Fibroblast of skin of right quadriceps (primary cell): ENCODE results near the gene SH3BP5.

Experiments used
- DNase-seq: peaks from one replicate; pipeline ENCODE4 v3.0.0-alpha.2; 2013

SH3BP5 gene

DNA sequence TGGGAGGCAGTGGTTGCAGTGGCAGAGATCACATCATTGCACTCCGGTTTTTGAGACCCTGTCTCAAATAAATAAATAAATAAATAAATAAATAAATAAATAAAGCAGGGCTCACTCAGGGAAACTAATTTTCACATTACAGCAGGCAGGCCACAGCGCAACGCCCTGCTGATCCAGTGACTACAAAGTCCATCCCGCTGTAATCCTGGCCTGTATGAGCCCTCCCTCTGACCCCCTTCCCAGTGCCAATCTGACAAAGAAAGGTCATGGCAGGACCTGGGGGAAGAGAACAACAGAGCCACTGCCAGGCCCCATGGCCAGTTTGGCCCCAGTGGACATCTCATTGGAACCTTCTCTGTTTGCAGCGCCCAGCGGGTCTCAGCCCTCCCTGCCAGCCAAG is 9.3 kb downstream of the SH3BP5 start:
- DNase-seq, result no peak

DNA sequence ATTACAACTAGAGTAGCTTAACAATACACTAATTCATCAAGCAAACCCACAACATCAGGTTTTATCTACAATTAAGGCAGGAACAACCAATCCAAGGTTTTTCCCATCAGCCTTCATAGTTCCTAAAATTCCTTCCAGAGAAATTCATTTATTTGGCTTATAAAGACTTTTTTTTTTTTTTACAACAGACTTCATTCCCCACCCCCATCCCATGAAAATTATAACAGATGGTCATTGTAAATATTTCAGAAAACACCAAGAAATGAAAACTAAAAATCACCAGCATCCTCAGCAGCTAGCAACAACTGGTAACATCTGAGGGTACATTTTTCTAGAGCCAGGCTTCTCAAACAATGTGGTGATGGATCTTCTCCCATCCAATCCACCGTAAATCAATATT is 11.0 kb downstream of the SH3BP5 start:
- no peak for DNase-seq

DNA sequence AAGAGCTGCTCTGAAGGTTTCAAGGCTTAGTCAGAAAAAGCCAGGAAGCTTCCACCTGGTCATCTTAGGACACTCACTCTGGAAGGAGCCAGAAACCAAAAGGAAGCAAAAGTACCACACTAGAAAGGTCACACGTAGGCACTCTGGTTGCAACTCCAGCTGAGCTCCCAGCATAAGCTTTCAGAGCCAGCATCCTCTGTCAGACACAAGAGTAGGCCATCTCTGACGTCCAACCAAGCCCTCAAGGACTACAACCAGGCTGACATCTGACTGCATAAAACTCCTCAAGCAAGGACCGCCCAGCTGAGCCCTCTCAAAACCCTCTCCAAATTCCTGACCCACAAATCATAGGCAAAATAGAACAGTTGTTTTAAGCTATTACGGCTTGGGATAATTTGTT is 12.8 kb downstream of the SH3BP5 start:
- DNase-seq, result peak; percentile 73

DNA sequence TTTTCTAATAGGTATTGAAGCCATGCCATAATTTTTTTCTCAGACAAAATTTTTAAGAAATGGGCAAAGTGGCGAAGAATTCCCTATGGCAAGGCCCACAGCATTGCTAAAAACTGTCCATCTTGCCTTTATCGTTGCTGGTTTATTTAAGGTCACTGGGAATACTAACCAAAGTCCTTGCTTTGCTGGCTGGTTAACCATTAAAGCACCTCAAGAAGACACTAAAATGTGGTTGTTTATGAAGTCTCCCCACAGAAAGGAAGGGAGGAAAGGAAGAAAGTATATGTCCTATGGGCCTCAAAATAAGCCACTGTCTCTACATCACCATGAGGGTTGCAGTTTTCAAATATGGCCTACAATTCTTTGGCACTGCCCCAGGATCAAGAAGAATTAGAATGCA is 13.2 kb downstream of the SH3BP5 start:
- DNase-seq, result no peak

DNA sequence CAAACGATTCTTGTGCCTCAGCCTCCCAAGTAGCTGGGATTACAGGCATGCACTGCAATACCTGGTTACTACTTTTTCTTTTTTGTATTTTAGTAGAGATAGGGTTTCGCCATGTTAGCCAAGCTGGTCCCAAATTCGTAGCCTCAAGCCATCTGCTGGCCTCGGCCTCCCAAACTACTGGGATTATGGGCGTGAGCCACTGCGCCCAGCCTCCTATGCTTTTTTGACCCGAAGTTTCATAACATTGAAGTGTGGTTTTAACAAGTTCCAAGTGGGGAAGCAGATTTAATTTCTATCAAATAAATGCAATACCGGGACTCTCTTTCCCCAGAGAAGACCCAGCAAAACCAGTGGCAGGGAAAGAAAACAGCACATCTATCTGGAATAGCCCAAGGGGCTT is 13.7 kb downstream of the SH3BP5 start:
- DNase-seq, result no peak

DNA sequence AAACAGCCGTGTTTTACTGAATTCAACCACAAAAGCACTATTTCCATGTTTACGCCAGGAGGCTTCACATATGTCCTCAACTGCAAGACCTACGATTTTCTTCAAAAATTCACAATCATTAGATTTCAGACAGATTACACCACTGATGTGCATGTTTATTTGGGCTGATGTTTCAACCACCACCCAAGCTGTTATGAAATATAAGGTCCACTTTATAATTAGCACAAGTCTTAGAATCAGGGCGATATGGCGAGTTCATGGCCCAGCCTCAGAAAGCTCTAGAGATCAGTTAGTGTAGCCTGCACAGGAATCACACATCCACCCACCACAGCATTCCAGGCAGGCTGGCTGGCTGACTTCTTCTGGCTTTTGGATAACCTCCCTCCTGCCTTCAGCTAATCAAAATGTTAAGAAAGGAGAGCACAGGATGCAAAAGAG is 15.4 kb downstream of the SH3BP5 start:
- peak; percentile 71 for DNase-seq

DNA sequence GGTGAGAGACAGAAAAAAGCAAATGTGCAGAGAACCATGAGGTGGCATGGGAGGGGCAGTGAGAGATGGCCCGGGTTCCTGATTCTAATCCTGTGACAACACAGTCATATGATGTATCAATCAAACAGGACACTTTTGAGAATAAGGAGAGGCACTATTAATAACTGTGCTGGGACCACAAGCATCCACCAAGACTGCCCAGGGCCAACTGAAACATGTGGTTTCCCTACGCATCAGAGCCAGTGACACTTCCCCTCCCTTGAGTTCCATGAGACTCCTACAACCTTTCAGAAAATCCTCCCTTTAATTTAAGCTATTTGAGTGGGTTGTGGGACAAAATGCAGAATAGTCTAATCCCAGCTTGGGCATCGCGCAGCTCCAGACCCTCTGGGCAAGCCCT is 17.4 kb downstream of the SH3BP5 start:
- peak; percentile 57 for DNase-seq

DNA sequence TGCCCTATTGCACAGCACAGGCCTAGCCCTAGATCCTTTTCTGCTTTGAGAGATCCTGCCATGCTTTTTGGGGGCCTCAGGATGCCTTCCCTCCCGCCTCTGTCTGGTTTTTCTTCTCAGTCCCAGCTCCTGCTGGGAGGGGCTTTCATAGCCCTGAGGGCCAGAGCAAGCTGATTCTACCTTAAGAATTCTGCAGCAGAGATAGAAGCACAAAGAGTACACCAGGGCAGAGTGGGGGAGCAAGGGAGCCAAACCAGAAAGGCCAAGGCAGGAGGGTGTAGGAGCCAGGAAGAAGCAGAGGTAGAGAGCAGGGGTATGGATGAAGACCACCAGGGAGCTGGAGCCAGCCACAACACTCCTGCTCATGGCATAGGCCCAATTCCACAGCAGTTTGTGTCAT is 18.1 kb downstream of the SH3BP5 start:
- DNase-seq, result no peak

DNA sequence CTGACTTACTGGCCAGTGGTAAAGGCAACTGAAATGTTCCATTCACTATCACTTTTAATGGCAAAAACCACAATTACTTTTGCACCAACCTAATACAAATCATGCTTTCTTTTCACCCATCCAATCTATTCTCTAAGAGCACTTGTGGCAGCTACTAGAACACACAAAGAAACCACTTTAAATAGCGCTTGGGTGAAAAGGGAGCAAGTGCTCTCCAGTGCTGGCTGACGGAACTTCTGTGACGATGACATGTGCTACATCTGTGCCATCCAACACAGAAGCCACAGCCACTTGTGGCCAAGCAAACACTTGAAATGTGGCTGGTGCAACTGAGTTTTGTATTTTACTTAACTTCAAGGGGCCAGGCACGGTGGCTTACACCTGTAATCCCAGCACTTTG is 18.9 kb downstream of the SH3BP5 start:
- no peak for DNase-seq

DNA sequence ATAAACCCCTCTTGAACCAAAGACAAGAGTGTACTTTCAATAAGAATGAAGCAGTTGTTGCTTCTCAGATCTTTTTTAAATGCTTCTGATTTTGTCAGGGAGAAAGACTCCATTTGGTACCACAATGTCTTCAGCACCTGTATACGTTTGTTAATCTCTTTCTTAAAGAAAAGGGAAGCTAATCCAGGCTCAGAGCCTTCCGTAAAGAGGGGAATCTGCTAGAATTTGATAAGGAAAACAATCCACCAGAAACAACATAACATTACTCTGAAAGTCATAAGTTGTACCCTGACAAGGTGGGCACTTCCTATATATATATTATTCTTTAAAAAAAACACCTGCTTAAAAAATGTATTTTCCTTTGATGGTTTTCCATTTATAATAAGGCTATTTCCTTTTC is 19.8 kb downstream of the SH3BP5 start:
- DNase-seq, result no peak

DNA sequence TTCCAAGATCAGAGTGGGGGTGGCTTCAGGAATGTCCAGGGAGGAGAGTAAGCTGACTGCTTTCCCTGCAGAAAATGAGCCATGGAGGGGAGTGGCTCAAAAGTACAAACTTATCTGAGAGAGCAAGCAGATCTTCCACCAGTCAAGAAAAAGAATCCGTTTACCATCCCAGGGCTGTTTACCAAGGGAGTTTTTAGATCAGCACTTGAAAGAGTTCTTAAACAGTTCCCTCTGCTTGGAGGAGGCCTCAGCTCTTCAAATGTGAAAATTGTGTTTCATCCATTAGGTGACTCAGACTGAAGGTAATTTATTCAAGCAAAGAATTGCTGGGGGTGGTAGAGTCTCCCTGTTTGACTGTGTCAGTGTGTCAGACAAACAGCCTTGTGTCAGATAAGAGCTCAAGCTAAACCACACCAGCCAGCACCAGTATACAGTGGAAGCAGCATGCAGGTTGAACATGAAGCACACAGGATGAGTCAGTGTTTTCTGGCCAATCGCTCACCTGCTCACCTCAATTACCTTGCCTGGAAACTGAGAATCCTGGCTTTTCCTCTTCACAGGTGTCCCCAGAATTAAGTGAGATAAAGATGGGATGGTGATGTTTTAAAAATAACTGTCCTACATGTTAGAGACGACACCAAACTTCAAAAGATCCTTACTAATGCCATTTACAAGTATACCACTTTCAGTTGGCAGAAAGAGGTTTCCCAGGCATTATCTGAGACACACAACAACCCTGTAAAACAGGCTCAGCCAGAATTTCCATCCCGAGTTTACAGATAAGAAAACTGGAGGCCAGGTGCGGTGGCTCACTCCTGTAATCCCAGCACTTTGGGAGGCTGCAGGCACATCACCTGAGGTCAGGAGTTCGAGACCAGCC is 21.7 kb downstream of the SH3BP5 start:
- DNase-seq, result peak; percentile 77

DNA sequence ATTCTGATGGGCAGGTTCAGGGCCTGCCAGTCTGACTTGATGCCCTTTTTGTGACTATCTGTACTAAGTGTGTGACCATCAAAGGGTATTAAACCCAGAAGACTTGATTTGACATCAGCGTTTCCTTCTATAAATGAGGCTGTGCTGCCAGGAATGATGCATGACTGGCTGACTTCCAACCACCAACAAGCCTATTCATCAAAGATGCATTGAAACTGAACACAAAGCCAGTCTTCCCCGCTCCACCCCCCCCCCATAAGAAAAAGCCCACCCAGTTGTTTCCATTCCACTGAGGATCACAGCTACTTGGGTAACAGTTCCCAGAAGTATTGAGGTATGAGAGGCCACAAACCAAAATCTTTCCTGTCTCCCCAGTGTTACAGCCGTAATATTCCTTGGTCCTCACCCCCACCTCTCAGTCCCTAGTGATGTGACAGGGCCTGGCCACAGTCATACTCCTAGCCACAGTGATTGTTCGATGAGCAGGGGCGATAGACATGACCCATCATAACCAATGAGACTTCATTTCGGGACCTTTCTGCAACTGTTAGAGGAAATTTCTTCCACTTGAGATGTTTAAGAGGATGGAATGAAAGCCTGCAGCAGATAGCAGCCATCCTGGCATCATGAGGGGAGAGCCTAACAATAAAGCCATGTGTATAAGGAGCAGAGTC is 22.6 kb downstream of the SH3BP5 start:
- peak; percentile 63 for DNase-seq

DNA sequence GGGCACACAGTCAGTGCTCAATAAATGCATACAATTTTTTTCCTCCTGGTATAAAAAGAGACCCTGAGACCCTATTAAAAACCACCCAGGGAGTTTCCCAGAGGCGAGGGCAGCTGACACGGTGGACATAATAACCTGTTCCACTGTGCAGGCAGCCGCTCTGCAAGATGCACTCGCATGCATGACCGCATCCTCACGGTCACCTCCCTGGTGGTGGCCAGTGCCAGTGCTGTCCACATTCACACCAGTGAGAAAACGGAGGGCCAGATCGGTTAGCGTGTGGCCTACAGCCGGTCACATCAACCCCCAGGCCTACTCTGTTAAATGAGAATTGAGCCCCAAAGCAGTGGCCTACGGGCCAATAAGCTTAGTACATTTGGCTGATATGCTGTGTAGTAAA is 24.8 kb downstream of the SH3BP5 start:
- DNase-seq, result no peak

DNA sequence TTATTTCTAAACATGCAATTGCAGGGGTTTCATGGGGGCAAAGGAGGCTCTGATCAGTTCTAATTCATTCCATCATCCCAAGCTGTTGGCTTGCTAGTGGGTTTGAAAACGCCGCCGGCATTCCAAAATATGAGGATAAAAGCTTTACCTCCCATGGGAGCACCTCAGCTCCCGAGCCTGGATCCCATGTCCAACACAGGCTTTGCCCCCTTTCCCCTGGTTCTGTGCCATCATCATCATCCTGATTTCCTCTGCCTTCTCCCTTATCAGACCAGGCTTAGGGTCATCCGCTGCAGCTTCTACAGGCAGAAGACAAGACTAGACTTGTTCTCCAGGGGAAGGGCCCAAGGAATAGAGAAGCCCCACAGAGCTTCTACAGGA is 25.4 kb downstream of the SH3BP5 start:
- no peak for DNase-seq

DNA sequence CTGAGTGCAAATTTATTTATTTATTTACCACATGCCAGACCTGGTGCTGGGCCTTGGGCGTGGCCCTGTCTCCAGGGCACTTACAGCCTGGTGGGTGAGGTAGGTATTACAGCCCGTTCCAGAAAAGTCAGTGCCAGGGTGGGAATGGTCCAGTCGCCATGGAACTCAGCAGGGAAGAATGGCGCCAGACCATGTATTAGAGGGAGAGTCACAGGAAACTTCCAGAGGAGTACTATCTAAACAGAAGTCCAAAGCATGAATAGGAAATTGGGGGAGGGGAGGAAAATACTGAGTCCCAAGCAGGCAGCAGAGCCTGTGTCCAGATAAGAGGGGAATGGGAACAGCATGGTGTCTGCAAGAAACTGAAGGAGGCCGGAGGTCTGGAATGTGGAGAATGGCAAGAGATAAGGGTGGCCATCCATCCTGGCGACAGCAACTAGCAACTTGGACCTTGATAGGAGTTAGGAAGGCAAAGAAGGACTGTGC is 27.0 kb downstream of the SH3BP5 start:
- DNase-seq, result no peak

DNA sequence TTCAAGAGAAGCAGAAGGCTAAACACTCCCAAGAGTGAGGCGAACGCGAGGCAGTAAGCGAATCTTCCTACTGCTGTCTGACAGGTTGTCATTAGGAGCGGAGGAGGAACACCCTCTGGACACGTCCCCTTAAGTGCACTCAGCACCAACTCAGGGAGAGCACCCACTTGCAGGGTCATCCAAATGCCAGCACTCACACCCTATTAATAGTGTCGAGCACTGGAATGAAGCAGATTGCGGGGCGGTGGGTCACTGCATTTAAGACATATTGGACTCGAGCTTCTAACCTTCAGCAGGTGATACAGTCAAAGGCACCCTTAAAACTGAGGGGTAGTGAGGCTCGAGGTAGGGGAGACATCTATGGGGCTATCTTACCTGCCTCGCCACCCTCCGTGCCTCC is 28.7 kb downstream of the SH3BP5 start:
- DNase-seq, result no peak

DNA sequence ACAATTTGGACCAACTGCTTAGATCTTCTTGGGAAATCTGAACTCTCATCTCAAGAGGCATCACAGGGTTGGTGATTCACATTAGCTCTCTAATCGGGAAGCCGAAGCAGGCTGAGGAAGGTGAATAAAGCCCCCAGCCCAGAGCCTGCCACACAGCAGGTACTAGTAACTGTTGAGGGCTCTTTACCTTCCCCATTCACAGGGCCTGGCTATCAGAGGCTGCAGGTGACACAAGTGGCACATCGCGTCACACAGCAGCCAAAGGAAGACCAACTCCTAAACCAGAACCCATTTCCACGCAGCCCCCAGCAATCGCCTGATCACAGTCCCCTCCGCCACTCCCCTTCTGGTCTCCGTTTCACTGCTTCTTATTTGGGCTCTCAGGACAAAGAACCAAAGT is 29.2 kb downstream of the SH3BP5 start:
- DNase-seq, result no peak

DNA sequence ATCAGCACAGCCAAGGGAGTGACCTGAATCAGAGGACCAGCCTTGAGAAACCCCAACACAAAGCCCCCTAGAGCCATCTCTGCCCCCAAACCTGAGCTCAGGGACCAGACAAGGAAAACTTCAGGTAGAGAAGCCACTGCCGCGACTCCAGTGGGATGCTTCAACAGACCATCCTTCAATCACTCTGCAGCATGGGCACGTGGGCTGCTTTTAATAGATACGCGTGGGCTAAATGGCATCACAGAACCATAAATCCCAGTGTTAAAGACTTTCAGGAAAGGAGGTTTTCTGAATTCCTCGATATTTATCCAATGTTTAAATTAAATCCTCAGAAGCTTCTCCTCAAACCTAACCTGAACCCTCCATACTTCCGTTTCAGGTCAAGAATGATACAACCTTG is 30.6 kb downstream of the SH3BP5 start:
- no peak for DNase-seq

DNA sequence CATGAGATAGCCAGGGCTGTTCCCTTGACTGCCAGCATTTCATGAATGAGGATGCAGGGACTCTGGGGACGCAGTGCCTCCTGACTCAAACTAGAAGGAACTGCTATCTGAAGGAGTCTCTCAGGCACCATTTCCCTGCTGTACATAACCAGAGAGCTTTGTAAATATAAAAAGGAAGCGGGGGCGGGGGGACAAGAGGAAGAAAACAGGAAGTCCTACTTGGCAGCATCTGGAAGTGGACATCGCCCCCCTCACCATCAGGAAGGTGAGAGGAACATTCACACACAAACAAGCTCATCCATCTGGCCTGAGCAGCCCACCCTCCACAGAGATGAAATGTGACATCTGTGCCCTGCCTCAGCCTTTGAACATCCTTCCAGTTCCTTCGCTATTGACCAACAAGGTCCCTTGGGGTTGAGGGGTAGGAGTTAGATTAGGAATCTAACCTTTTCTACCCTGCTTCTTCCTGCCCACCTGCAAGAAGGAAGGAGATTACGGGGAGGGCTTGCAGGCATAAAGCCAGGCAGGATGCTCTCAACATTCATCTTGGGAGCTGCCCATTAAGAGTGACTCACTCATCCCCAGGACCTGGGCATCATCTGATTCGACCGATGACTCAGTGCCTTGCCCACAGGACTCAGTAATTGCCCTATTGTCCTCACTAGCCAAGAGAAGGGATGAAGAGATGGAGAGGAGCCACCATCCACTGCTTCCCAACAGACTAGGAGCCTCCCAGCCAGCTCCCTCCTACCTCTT is 31.9 kb downstream of the SH3BP5 start:
- peak; percentile 55 for DNase-seq

DNA sequence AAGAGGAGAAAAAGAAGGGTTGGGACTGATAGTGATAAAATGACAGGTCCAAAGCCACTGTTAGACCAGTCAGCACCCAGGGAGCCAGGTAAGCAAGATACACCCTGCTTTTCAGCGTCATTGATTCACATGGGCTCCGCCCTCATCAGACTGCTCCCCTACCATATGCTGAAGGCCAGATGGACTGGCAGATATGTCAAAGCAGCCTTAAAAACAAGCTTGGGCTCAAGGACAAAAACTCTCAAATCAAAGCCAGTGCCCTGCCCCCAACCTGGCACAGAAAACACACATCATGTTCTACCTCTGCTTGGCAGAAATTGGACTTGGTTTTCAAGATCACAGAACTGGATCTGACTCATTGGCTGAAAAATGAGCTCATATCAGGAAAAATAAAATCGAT is 33.4 kb downstream of the SH3BP5 start:
- no peak for DNase-seq

DNA sequence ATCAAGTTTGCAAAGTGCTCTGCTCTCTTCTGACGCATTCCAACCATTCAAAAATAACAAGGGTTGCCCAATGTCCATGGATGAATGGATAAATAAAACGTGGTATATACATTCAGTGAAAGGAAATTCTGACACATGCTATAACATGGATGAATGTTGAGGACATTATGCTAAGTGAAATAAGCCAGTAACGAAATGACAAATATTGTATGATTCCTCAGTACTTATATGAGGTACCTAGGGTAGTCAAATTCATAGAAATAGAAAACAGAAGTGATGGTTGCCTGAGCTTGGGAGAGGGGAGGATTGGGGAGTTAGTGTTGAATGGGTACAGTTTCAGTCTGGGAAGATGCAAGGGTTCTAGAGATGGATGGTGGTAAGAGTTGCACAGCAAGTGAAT is 33.9 kb downstream of the SH3BP5 start:
- no peak for DNase-seq

DNA sequence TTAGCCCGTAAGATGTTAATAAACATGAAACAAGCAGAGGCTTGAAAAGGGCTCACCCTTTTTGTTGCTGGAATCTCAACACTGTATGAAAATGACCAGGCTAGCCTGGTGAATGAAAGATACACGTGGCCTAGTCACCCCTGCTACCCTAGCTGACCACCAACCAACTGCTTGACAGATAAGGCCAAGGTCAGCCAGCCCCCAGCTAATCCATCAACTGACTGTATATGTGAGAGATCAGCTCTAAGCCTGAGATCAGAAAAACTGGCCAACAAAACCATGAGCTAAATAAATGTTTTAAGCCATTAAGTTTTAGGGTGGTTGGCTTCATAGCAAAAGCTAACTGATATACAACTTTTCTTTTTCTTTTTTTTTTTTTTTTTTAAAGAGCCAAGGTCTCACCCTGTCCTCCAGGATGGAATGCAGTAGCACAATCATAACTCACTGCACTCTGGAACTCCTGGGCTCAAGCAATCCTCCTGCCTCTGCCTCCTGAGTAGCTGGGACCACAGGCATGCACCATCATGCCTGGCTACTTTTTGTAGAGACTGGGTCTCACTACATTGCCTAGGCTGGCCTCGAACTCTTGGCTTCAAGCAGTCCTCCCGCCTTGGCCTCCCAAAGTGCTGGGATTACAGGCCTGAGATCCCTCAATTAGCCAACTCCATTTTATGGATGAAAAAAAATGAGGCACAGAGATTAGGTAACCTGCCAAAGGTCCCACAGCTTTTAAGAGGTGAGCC is 34.6 kb downstream of the SH3BP5 start:
- DNase-seq, result no peak

DNA sequence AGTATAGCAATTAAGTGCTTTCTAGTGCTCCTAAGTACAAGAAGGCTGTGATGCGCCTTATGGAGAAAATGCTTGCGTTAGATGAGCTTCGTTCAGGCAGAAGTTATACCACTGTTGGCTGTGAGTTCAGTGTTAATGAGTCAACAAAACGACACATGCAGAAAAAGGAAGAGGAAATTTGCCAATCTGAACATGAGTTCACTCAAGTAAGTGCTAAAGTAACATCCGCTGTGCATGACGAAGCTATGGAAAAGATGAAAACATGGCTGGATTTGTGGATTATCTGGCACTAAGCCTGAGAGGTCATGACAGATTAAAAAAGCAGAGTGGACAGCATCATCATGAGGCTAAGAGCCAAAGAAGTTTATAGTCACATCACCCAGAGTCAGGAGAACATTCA is 36.9 kb downstream of the SH3BP5 start:
- peak; percentile 60 for DNase-seq
